ENCODE data around the gene POLR2F. TPM values are rescaled to one million over a fixed set of nuclear protein-coding genes. Genes with fewer than 3 reads are reported as not detected.
A peak's percentile ranks its signal among the peaks of the same experiment; 100 is the strongest.
"Not testable (repeated sequence)": the region's sequence is repeated elsewhere in the genome, so short reads cannot be mapped to it uniquely, and the experiment has no call there.

Gene POLR2F
- total RNA-seq, 1 experiment from 2014 or later = 107 TPM

- ATAC-seq; H2AFZ ChIP-seq (ENCODE audit: low read depth, low read length, poor library complexity, severe bottlenecking); DNase-seq (ENCODE audit: low read depth, low spot score); intact Hi-C loops (cut with micrococcal nuclease); H3K27me3 ChIP-seq (ENCODE audit: insufficient read depth, low read length); H3K9me2 ChIP-seq (ENCODE audit: insufficient read depth); H3K9me3 ChIP-seq (ENCODE audit: control insufficient read depth in 1 of 2, insufficient read depth in 1 of 2, low read depth in 1 of 2, low read length in 2 of 2); POLR2A ChIA-PET; RAD21 ChIA-PET (ENCODE audit: low non-redundant PET in 1 of 2, low total read pairs in 2 of 2, uncharacterized antibody in 2 of 2, unreplicated experiment in 2 of 2); H4K20me1 ChIP-seq (ENCODE audit: insufficient read depth); BruUV-seq (replicated peaks); CTCF ChIA-PET; H3K27ac ChIP-seq (ENCODE audit: low read depth, low read length): not testable (repeated sequence)
- Histone ChIP-seq H3K9ac (ENCODE audit: low read length) (peak overlapping the region; percentile 93; the same call in 1 of the 2 replicates), H3K4me1 (ENCODE audit: control insufficient read depth in 1 of 2, insufficient read depth in 2 of 2, low read length in 2 of 2) (peaks cover 7 to 17% of the 10 kb centered on the region in 2 experiments; a peak in 3 of 4 replicates), H3K4me2 (ENCODE audit: low read length) (peak overlapping the region; percentile 99), H3K79me2 (ENCODE audit: insufficient read depth, low read length) (peaks cover 39% of the 10 kb centered on the region), H3K4me3 (replicated peaks in 1 of 2; ENCODE audit: low read depth in 1 of 2, low read length in 2 of 2) (peak overlapping the region in 1 of 2 experiments; percentile 99; a peak in 2 of 4 replicates), H3K36me3 (ENCODE audit: control insufficient read depth in 1 of 2, insufficient read depth in 2 of 2, low read length in 2 of 2) (peaks cover 11% of the 10 kb centered on the region in 2 experiments; a peak in 3 of 4 replicates)
Observed at GRCh38 chr22:37952629-37953028, 870 bp upstream of the POLR2F start.

GRCh38 chr22:37953062-37953436, 450 bp upstream of the POLR2F start:
- Histone ChIP-seq H3K79me2 (ENCODE audit: insufficient read depth, low read length) (peaks cover 42% of the 10 kb centered on the region), H3K27me3 (ENCODE audit: insufficient read depth, low read length) (no peaks in the 10 kb centered on the region), H3K36me3 (ENCODE audit: control insufficient read depth in 1 of 2, insufficient read depth in 2 of 2, low read length in 2 of 2) (peaks cover 11 to 15% of the 10 kb centered on the region in 2 experiments; a peak in 3 of 4 replicates), H3K9ac (ENCODE audit: low read length) (peak overlapping the region; percentile 93), H3K9me2 (ENCODE audit: insufficient read depth) (no peaks in the 10 kb centered on the region), H3K9me3 (ENCODE audit: control insufficient read depth in 1 of 2, insufficient read depth in 1 of 2, low read depth in 1 of 2, low read length in 2 of 2) (no peaks in the 10 kb centered on the region), H3K4me3 (replicated peaks in 1 of 2; ENCODE audit: low read depth in 1 of 2, low read length in 2 of 2) (peak overlapping the region; percentile 99), H3K27ac (ENCODE audit: low read depth, low read length) (no peak overlapping the region; the same call in 1 of the 2 replicates), H4K20me1 (ENCODE audit: insufficient read depth) (no peaks in the 10 kb centered on the region), H3K4me2 (ENCODE audit: low read length) (peak overlapping the region; percentile 99), H2AFZ (ENCODE audit: low read depth, low read length, poor library complexity, severe bottlenecking) (no peak overlapping the region), H3K4me1 (ENCODE audit: control insufficient read depth in 1 of 2, insufficient read depth in 2 of 2, low read length in 2 of 2) (peaks cover 7 to 17% of the 10 kb centered on the region in 2 experiments; a peak in 3 of 4 replicates)
- ATAC-seq = no peak
- ChIA-PET RAD21 (ENCODE audit: low non-redundant PET in 1 of 2, low total read pairs in 2 of 2, uncharacterized antibody in 2 of 2, unreplicated experiment in 2 of 2) (no interaction called here), POLR2A (interaction anchor here (1.0 to 1.3 kb wide), 4 partner anchors 9 to 146 kb away, joined by 3 to 8 read pairs (median 4); partner anchors contain the start of gene GCAT), CTCF (interaction anchor here (0.8 to 2.0 kb wide), 3 partner anchors 13 to 99 kb away, joined by 3 to 13 read pairs (median 8); no protein-coding TSS in a partner anchor)
- TSS peak; percentile 52 for BruUV-seq (replicated peaks)
- TF ChIP-seq MAX (IDR thresholded peaks at IDR 0.05) (no peak), FOSL1 (IDR thresholded peaks at IDR 0.05; ENCODE audit: low read depth) (no peak), ZFX (IDR thresholded peaks at IDR 0.05) (no peak), TCF7L2 (IDR thresholded peaks at IDR 0.05; ENCODE audit: borderline replicate concordance, extremely low read depth, insufficient read depth, insufficient read length) (no peak), REST (IDR thresholded peaks at IDR 0.05; ENCODE audit: low read depth) (no peak), ELF1 (IDR thresholded peaks at IDR 0.05; ENCODE audit: borderline replicate concordance, low read depth) (no peak), EZH2phosphoT487 (IDR thresholded peaks at IDR 0.05; ENCODE audit: borderline replicate concordance) (no peak), SIN3A (IDR thresholded peaks at IDR 0.05; ENCODE audit: low read depth) (no peak), YY1 (IDR thresholded peaks at IDR 0.05; ENCODE audit: extremely low read depth, insufficient replicate concordance, low read depth, low read length) (no peak)
- TF ChIP-seq, protein P1, sequence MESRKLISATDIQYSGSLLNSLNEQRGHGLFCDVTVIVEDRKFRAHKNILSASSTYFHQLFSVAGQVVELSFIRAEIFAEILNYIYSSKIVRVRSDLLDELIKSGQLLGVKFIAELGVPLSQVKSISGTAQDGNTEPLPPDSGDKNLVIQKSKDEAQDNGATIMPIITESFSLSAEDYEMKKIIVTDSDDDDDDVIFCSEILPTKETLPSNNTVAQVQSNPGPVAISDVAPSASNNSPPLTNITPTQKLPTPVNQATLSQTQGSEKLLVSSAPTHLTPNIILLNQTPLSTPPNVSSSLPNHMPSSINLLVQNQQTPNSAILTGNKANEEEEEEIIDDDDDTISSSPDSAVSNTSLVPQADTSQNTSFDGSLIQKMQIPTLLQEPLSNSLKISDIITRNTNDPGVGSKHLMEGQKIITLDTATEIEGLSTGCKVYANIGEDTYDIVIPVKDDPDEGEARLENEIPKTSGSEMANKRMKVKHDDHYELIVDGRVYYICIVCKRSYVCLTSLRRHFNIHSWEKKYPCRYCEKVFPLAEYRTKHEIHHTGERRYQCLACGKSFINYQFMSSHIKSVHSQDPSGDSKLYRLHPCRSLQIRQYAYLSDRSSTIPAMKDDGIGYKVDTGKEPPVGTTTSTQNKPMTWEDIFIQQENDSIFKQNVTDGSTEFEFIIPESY (IDR thresholded peaks at IDR 0.05; ENCODE audit: extremely low read depth, insufficient replicate concordance, low read length) = no peak
- intact Hi-C loops (cut with micrococcal nuclease) = no loop called here
- no peak for DNase-seq (ENCODE audit: low read depth, low spot score)
